Measurements from ENCODE around the gene PDE6G. TPM values are rescaled to one million over a fixed set of nuclear protein-coding genes. Genes with fewer than 3 reads are reported as not detected.

PDE6G gene
- 1.5 to 3.6 TPM (median 2.2 TPM) in 5 replicates for total RNA-seq (2022; extraction: Qiagen RNA extraction)

DNA sequence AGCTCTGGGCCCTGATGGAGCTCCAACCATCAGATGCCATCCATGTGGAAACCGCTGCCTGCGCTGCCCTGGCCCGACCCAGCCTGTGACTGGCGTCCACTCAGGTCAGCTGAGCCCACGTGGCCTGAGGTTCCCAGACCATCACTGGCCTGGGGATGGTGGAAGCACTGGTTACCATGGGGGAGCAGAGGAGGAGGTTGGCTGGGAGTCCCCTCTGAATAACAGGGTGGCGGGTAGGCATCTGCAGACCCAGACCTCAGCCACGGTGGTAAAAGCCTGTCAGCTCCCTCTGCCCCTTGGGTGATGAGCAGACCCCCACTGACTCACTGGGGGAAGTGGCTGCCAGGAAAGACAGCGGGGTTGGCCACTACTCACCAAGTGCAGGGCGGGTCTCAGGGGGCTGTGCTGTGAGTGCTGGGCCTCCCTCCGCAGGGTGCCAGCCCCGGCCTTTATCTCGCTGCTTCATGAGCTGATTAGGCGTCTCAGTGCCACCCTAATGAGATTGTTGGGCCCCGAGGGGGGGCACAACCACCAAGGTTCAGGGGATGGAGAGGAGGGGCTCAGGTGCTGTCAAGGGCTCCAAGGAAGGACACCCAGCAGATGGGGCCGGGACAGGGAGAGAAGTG, at the start of gene PDE6G:
Gene PDE6G, minus strand, starts transcription at position 425 of the 626 bp plus-strand sequence. CDS start 3,237 bp downstream, outside the sequence.

GRCh38 chr17:81702934-81703746, 46.8 kb upstream of the PDE6G start, which contains the start of gene MRPL12:
Gene MRPL12, plus strand, starts transcription at chr17:81703367. Its CDS starts 135 bp downstream, at chr17:81703502.

DNA sequence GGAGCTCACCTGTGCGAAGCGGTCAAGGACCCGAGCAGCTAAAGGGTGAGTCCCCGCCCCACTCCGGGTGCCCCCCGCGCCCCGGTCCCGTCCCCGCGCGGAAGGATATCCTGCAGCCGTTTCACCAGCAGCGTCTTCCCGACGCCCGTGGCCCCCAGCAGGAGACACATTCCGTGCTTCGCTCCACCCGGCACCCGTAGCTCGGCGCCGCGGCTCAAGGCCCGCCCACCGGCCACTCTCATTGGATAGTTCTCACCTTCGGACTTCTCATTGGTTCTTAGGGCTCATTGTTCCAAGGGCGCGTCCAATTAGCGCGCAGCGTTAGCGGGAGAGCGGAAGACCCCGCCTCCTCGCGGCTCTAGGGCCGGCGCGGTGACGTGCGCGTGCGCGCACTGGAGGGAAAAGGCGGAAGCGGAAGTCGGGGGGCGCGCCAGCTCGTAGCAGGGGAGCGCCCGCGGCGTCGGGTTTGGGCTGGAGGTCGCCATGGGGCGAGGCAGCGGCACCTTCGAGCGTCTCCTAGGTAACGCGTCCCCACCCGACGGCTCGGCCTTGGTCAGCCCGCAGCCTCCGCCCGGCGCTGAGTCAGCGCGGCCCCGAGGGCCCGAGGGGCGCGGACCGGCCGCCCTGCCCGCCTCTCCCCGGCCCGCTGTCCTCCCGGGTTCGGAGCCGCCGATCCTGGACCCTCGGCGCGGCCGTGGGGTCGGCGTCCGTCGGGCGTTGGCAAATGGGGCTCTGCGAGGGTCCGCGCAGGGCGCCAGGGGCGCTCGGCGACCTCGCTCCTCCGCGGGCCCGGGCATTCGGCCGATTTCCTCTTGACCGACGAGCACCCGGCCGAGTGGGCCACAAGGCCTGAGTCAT, 27.5 kb upstream of the PDE6G start, which contains the start of the genes ARL16 and HGS:
Gene ARL16, minus strand, starts transcription at position 214 of the 858 bp plus-strand sequence. Its CDS starts 44 bp downstream, at position 170.
Gene HGS, plus strand, starts transcription at position 428 of the 858 bp plus-strand sequence. Its CDS starts 56 bp downstream, at position 484.

DNA sequence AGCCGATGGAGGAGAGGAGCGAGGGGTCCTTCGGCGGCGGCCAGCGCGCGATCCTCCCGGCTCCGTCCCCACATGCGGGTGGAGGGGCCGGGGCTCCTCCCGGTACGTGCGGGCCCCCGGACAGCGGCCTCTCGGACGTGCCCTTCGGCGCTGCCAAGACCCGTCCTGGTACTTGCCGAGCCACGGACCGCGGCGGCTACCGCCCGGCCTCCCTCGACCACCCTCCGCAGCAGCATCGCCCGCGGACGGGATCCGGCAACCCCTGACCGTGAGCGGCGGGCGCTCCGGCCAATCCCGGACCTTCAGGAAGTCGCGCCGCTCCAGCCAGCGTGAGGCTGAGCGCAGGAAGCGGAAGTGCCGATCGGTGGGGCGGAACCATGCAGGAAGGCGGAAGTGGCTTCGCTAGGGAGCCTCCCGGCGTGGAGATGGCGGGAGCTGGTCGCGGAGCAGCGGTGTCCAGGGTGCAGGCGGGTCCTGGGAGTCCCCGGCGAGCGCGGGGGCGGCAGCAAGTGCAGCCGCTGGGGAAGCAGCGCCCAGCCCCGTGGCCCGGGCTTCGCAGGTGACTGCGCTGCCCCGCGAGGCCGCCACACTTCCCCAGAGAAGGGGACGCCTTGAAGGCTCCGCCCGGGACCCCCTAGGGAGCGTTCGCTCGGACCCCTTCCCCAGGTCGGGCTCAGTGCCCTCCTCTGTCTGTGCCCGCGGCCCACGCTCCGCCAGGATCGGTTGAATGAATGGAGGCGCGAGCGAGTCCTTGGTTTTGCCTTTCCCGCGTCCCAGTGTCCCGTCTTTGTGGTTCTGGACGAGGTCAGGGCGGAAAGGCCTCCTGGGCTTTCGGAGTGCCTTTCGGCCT, 10.2 kb upstream of the PDE6G start, which contains the start of the genes CCDC137 and OXLD1:
Gene CCDC137, plus strand, starts transcription at position 396 of the 850 bp plus-strand sequence. Its CDS starts 30 bp downstream, at position 426.
Gene OXLD1, minus strand, starts transcription at position 264 of the 850 bp plus-strand sequence. Its CDS starts 28 bp downstream, at position 236.

GRCh38 chr17:81636505-81637288, 19.6 kb downstream of the PDE6G start, which contains the start of the genes NPLOC4 and TSPAN10:
Gene NPLOC4, minus strand, starts transcription at chr17:81637112. Its CDS starts 182 bp downstream, at chr17:81636930.
Gene TSPAN10, plus strand, starts transcription at chr17:81637196. Its CDS starts 5,217 bp downstream, at chr17:81642413.

Other genes starting within 250 kb of the PDE6G start
- 5,378 to 6,768 TPM (median 6,369 TPM) in 5 replicates for gene ACTG1, start 143.7 kb downstream of the PDE6G start, total RNA-seq (2022; extraction: Qiagen RNA extraction)
- gene FSCN2, start 128.2 kb downstream of the PDE6G start, total RNA-seq (2022; extraction: Qiagen RNA extraction): 0.77 to 1.7 TPM (median 1.1 TPM) in 5 replicates
- 16.1 to 26.3 TPM (median 21.7 TPM) in 5 replicates for gene FAAP100, start 104.2 kb downstream of the PDE6G start, total RNA-seq (2022; extraction: Qiagen RNA extraction)
- 78.4 to 102 TPM (median 96.0 TPM) in 5 replicates for gene NPLOC4, start 19.4 kb downstream of the PDE6G start, total RNA-seq (2022; extraction: Qiagen RNA extraction)
- gene TSPAN10, start 19.3 kb downstream of the PDE6G start, total RNA-seq (2022; extraction: Qiagen RNA extraction): 4.0 to 5.5 TPM (median 4.3 TPM) in 5 replicates
- gene OXLD1, start 10.1 kb upstream of the PDE6G start, total RNA-seq (2022; extraction: Qiagen RNA extraction): 31.2 to 55.4 TPM (median 50.7 TPM) in 5 replicates
- gene CCDC137, start 10.2 kb upstream of the PDE6G start, total RNA-seq (2022; extraction: Qiagen RNA extraction): 56.0 to 72.5 TPM (median 62.3 TPM) in 5 replicates
- gene ARL16, start 27.3 kb upstream of the PDE6G start, total RNA-seq (2022; extraction: Qiagen RNA extraction): 40.2 to 45.0 TPM (median 42.3 TPM) in 5 replicates
- 136 to 196 TPM (median 182 TPM) in 5 replicates for gene HGS, start 27.5 kb upstream of the PDE6G start, total RNA-seq (2022; extraction: Qiagen RNA extraction)
- gene MRPL12, start 46.8 kb upstream of the PDE6G start, total RNA-seq (2022; extraction: Qiagen RNA extraction): 203 to 295 TPM (median 273 TPM) in 5 replicates
- 25.4 to 45.1 TPM (median 41.3 TPM) in 5 replicates for gene SLC25A10, start 55.7 kb upstream of the PDE6G start, total RNA-seq (2022; extraction: Qiagen RNA extraction)
- 0.08 to 0.56 TPM (median 0.33 TPM) in 5 replicates for gene GCGR, start 147.6 kb upstream of the PDE6G start, total RNA-seq (2022; extraction: Qiagen RNA extraction)
- gene MCRIP1, start 176.7 kb upstream of the PDE6G start, total RNA-seq (2022; extraction: Qiagen RNA extraction): 81.7 to 100 TPM (median 89.2 TPM) in 5 replicates
- 0.19 to 0.42 TPM (median 0.27 TPM) in 5 replicates for gene PPP1R27, start 178.5 kb upstream of the PDE6G start, total RNA-seq (2022; extraction: Qiagen RNA extraction)
- 735 to 768 TPM (median 746 TPM) in 5 replicates for gene P4HB, start 204.0 kb upstream of the PDE6G start, total RNA-seq (2022; extraction: Qiagen RNA extraction)
- gene ARHGDIA, start 214.8 kb upstream of the PDE6G start, total RNA-seq (2022; extraction: Qiagen RNA extraction): 587 to 631 TPM (median 602 TPM) in 5 replicates
- gene ALYREF, start 235.0 kb upstream of the PDE6G start, total RNA-seq (2022; extraction: Qiagen RNA extraction): 182 to 229 TPM (median 212 TPM) in 5 replicates
- 198 to 216 TPM (median 207 TPM) in 5 replicates for gene ANAPC11, start 235.2 kb upstream of the PDE6G start, total RNA-seq (2022; extraction: Qiagen RNA extraction)
- 0.34 to 0.63 TPM (median 0.62 TPM) in 5 replicates for gene NPB, start 245.7 kb upstream of the PDE6G start, total RNA-seq (2022; extraction: Qiagen RNA extraction)

Measured in A549 treated with dexamethasone at 1 μM for 4 hours (cell line).